GM23338 (cell line): ENCODE data around the gene DCP1B. TPM values are rescaled to one million over a fixed set of nuclear protein-coding genes. Genes with fewer than 3 reads are reported as not detected.

Experiments
- ATAC-seq: fragments of 200-7000 bp; cut with Tn5 transposase; 3 replicates; pipeline ENCODE4 v1.9.1; 2020
- DNase-seq: peaks from one replicate; pipeline ENCODE4 v3.0.0-alpha.2; 2015; ENCODE audit warnings: low spot score
- H2AFZ ChIP-seq: fragments of 200-600 bp; sonication (generic); 2 replicates; pipeline ENCODE4 v1.8.0; 2016; ENCODE audit warnings: antibody characterized with exemption, mild to moderate bottlenecking, moderate library complexity
- H3F3A ChIP-seq: fragments of 200-600 bp; sonication (generic); replicated peaks from 2 replicates; pipeline ENCODE4 v1.8.0; 2017; ENCODE audit warnings: antibody characterized with exemption, mixed run types, low read depth
- H3K27ac ChIP-seq: fragments of 200-600 bp; sonication (generic); 2 replicates; pipeline ENCODE4 v1.6.1; 2016; ENCODE audit warnings: low read depth
- H3K27me3 ChIP-seq: fragments of 200-600 bp; sonication (generic); 2 replicates; pipeline ENCODE4 v1.8.0; 2016; ENCODE audit warnings: mild to moderate bottlenecking, mixed run types, moderate library complexity; ENCODE audit not compliant: insufficient read depth
- H3K36me3 ChIP-seq: fragments of 200-600 bp; sonication (generic); 2 replicates; pipeline ENCODE4 v1.8.0; 2016; ENCODE audit warnings: mild to moderate bottlenecking; ENCODE audit not compliant: insufficient read depth
- H3K4me1 ChIP-seq: fragments of 200-600 bp; sonication (generic); 2 replicates; pipeline ENCODE4 v1.8.0; 2016; ENCODE audit warnings: mild to moderate bottlenecking, moderate library complexity; ENCODE audit not compliant: insufficient read depth
- H3K4me2 ChIP-seq: fragments of 200-600 bp; sonication (generic); 2 replicates; pipeline ENCODE4 v1.7.1; 2017; ENCODE audit warnings: mixed run types
- H3K4me3 ChIP-seq: fragments of 200-600 bp; sonication (generic); 2 replicates; pipeline ENCODE4 v1.6.1; 2016; ENCODE audit warnings: mixed run types
- H3K79me2 ChIP-seq: fragments of 200-600 bp; sonication (generic); replicated peaks from 2 replicates; pipeline ENCODE4 v1.8.0; 2017; ENCODE audit warnings: mild to moderate bottlenecking; ENCODE audit not compliant: insufficient read depth
- H3K9me2 ChIP-seq: fragments of 200-600 bp; sonication (generic); 2 replicates; pipeline ENCODE4 v1.8.0; 2017; ENCODE audit not compliant: insufficient read depth
- H4K20me1 ChIP-seq: fragments of 200-600 bp; sonication (generic); replicated peaks from 2 replicates; pipeline ENCODE4 v1.8.0; 2017; ENCODE audit warnings: mild to moderate bottlenecking; ENCODE audit not compliant: insufficient read depth
- H3K27ac Mint-ChIP-seq: 2 replicates; pipeline ENCODE4 v1.8.0; 2020; ENCODE audit warnings: inconsistent platforms, mild to moderate bottlenecking, moderate library complexity, mixed read lengths
- H3K27me3 Mint-ChIP-seq: 3 replicates; pipeline ENCODE4 v1.8.0; 2022; ENCODE audit warnings: low read depth, mild to moderate bottlenecking, moderate library complexity, mixed read lengths, inconsistent platforms; ENCODE audit not compliant: insufficient read depth, poor library complexity
- H3K36me3 Mint-ChIP-seq: 3 replicates; pipeline ENCODE4 v1.8.0; 2021; ENCODE audit warnings: low read depth, mild to moderate bottlenecking, inconsistent platforms, moderate library complexity, mixed read lengths
- H3K4me1 Mint-ChIP-seq: 3 replicates; pipeline ENCODE4 v1.8.0; 2020; ENCODE audit warnings: mild to moderate bottlenecking, inconsistent platforms, mixed read lengths
- H3K4me3 Mint-ChIP-seq: 3 replicates; pipeline ENCODE4 v1.8.0; 2021; ENCODE audit warnings: moderate library complexity, mild to moderate bottlenecking, inconsistent platforms, mixed read lengths
- H3K9me3 Mint-ChIP-seq: 3 replicates; pipeline ENCODE4 v1.8.0; 2020; ENCODE audit warnings: moderate library complexity, mild to moderate bottlenecking, inconsistent platforms, mixed read lengths
- CTCF ChIP-seq, 2 experiments: fragments of 200-600 bp in 1 of 2; sonication (generic) in 1 of 2; conservative IDR thresholded peaks; 2 replicates each; pipeline versions ENCODE4 v1.5.1 to v1.6.1; 2016 to 2017; ENCODE audit warnings: antibody characterized with exemption in 2 of 2, low read depth in 2 of 2, mild to moderate bottlenecking in 2 of 2, moderate library complexity in 1 of 2
- ETS1 ChIP-seq: IDR thresholded peaks from 2 replicates; pipeline ENCODE4 v1.6.1; 2016; ENCODE audit warnings: antibody characterized with exemption
- EZH2 ChIP-seq: fragments of 200-600 bp; sonication (generic); IDR thresholded peaks from one replicate; pipeline ENCODE4 v1.8.0; 2017; ENCODE audit warnings: antibody characterized with exemption, mild to moderate bottlenecking, low read depth; ENCODE audit not compliant: unreplicated experiment
- JUNB ChIP-seq: IDR thresholded peaks from one replicate; pipeline ENCODE4 v1.6.1; 2016; ENCODE audit warnings: antibody characterized with exemption; ENCODE audit not compliant: unreplicated experiment
- POLR2AphosphoS5 ChIP-seq: IDR thresholded peaks from 2 replicates; pipeline ENCODE4 v1.6.1; 2016; ENCODE audit warnings: antibody characterized with exemption, low read depth
- REST ChIP-seq: IDR thresholded peaks from one replicate; pipeline ENCODE4 v1.6.1; 2018; ENCODE audit warnings: antibody characterized with exemption; ENCODE audit not compliant: unreplicated experiment
- ZNF331 ChIP-seq: fragments of 250-450 bp; sonication (Bioruptor Pico); IDR thresholded peaks from 2 replicates; pipeline ENCODE4 v1.5.0; 2020; ENCODE audit warnings: low read depth, mild to moderate bottlenecking, moderate library complexity
- ZNF462 ChIP-seq: fragments of 250-450 bp; sonication (Bioruptor Pico); IDR thresholded peaks from 2 replicates; pipeline ENCODE4 v1.5.0; 2020; ENCODE audit warnings: mild to moderate bottlenecking, moderate library complexity
- polyA plus RNA-seq: library from polyadenylated mRNA; unstranded; fragments of >200 nt; fragmentation: Nextera tagmentation; extraction: Ambion mirVana; gene quantifications from 2 replicates; pipeline ENCODE4 v1.2.1, GENCODE V29; 2016
- total RNA-seq: library from RNA; depleted of rRNA; stranded (reverse); fragments of >200 nt; shearing (Covaris generic); gene quantifications from 2 replicates; pipeline ENCODE4 v1.2.3, GENCODE V29; 2014

The DCP1B gene
- total and polyA plus RNA-seq, 2 experiments from 2014 or later = 24.4 to 29.8 TPM

GRCh38 chr12:1907652-1908611 lies 96.3 kb downstream of the DCP1B start (continued):
- no peak for TF ChIP-seq REST
- no peak for TF ChIP-seq ZNF331 (CRISPR knock-in tag)
- TF ChIP-seq POLR2AphosphoS5 = no peak

GRCh38 chr12:1906579-1906978 lies 97.7 kb downstream of the DCP1B start:
- Histone ChIP-seq H3K4me2 (no peak overlapping the region), H3F3A (no peaks in the 10 kb centered on the region), H3K27ac (no peak overlapping the region), H2AFZ (no peak overlapping the region), H3K36me3 (no peaks in the 10 kb centered on the region), H3K4me1 (no peaks in the 10 kb centered on the region), H3K79me2 (no peaks in the 10 kb centered on the region), H3K4me3 (no peak overlapping the region), H3K27me3 (no peaks in the 10 kb centered on the region), H3K9me2 (no peaks in the 10 kb centered on the region), H4K20me1 (no peaks in the 10 kb centered on the region)
- ATAC-seq (no peak), DNase-seq (no peak)
- H3K27me3 Mint-ChIP-seq = peaks cover 5% of the 10 kb centered on the region
- H3K4me3 Mint-ChIP-seq = no peak overlapping the region
- H3K4me1 Mint-ChIP-seq = no peaks in the 10 kb centered on the region
- peaks cover 22% of the 10 kb centered on the region; the same call in 2 of the 3 replicates for H3K9me3 Mint-ChIP-seq
- H3K36me3 Mint-ChIP-seq = 0 out of 3 replicates have a peak, but pooled peaks cover 2% of the 10 kb centered on the region
- H3K27ac Mint-ChIP-seq = no peak overlapping the region
- TF ChIP-seq JUNB (no peak), ZNF462 (no peak), CTCF (conservative IDR thresholded peaks at IDR 0.05; ENCODE audit: low read depth in 2 of 2) (no peak), EZH2 (no peak), ETS1 (no peak)
